HUDEP-2 (cell line): ENCODE results near the gene ARHGEF1.

Experiments used
- DNase-seq, 76 experiments: peaks; one replicate each; lab custom pipeline; 2025; ENCODE audit not compliant: unreplicated experiment in 76 of 76; lab: John Stamatoyannopoulos, UW

The ARHGEF1 gene

DNA sequence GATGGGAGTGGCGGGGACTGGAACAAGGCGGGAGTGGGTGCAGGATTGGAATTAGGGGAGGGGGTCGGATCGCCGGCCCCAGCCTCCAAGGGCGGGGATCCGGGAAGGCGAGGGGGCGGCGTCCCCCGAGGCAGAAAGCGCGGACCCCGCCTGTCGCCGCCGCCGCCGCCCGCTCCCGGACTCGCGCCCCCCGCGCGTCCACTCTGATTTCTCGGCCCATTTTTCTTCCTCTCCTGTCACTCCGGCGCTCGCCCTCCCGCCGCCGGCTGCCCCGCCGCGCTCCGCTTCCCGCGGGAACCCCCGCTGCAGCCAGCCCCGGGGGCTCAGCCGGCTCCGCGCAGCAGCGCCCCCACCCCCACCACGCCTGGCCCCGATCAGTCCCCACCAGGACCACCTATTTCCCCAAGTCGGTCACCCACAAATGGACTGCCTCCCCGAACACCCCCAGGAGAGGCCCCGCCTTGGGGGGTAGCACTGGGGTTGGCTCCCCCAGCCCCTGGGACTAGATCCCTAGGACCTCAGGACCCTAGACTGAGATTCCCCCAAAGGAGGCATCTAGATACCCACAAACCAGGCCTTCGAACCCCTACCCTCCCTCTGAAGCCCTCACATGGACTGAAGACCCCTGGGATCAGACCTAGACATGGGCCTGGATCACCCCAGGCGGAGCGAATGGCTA is 57.9 kb downstream of the ARHGEF1 start:
- DNase-seq: no peak

DNA sequence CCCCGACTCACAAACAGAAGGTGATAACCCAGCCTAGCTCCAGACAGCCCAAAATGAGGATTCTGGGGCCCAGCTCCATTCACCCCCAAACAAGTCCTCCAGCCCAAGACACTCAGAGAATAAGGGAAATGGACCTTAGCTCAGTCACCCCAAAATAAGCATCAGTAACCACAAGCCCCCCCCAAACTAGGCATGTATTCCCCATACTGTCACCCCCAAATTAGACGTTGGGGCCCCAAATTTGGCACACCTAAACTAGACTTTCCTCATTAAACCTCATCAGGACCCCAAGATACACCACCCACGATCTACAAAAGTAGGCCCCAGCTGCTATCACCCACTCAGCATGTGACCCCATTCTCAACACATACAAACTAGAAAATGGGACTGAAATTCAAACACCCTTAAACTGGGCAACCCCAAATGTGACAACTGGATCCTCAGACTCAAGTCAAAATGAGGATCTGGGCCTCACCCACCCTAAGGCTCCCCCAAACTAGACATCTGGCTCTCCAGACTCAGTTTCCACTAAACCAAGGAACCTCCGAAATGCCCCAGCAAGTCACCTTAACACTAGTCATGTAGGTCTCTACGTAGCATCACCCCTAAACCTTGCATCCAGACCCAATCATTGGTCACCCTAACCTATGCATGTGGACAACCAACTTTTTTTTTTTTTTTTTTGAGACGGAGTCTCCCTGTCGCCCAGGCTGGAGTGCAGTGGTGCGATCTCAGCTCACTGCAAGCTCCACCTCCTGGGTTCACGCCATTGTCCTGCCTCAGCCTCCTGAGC is 58.6 kb downstream of the ARHGEF1 start:
- DNase-seq: no peak

DNA sequence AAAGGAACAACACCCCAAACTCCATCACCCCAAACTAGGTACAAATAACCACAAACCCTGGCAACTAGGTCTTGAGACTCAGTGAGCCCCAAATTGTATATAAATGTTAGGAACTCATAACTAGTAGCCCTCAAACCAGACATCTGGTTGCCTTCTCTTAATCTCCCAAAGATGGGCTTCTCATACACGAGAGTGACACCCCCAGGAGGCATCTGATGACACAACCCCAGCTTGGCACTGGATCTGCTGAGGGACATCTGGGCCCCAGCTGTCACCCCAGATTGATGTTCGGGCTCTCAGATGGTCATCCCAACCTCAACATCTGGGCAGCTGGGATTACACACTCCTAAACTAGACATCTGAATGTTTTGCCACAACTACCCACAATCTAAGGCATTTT is 61.4 kb downstream of the ARHGEF1 start:
- no peak for DNase-seq

DNA sequence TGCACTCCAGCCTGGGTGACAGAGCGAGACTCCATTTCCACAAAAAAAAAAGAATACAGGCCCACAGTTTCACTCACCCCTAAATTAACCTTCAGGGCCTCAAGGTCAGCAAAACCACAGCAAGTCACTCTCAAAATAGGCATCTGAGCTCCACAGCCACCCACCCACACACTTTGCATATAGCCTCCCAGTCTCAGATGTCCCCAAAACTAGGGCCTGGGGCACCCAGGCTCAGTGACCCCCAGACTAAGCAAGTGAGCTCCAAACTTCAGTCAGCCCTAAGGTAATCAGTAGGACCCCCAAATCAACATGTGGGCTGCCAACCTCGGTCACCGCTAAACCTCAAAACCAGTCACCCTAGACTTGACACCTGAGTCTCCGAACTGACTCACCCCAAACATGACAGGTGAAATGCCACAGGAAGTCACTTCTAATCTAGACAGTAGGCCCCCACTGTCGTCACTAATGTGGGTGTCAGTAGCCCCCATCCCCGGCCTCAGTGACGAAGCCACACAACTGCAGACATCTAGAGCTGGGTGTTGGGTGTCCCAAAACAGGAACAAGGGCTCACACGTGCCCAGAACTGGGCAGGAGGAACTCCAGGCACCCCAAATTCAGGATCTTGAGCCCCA is 62.3 kb downstream of the ARHGEF1 start:
- DNase-seq: no peak

DNA sequence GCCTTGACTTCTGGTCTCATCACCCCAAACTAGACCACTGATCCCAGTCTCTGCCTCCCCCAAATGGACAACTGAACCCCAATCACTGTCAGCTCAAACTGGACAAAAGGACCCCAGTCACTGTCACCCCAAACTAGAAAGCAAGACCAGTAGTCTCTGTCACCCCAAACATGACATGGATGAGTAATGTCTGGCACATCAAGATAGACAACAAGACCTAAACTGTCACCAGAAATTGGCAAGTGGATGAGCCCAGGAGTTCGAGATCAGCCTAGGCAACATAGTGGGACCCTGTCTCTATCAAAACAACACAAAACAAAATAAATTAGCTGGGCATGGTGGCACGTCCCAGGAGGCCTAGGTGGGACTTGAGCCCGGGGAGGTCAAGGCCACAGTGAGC is 64.1 kb downstream of the ARHGEF1 start:
- no peak for DNase-seq

DNA sequence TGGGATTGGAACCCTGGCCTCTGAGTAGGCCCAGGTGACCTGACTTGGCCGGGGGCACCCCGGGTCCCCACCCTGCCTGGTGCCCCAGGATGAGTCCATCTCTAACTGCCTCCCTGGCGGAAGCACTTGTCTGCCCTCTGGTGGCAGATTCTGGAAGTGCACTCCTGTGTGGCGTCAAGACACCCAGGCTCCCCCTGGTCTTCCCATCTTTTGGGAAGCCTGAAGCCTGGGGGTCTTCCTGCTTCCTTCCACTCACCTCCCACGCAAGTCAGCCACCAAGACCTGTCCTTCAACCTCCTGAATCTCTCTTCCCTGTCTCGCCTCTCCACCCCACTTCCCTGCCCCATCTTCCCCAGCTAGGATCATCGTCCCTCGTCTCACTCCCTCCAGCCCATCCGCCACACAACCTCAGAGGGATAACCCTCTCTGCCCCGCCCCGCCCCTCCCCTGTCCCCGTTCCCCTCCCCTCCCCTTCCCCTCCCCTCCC is 68.7 kb downstream of the ARHGEF1 start:
- DNase-seq: peak in 66 of 76 experiments; percentile 16 to 95 (median 70)

DNA sequence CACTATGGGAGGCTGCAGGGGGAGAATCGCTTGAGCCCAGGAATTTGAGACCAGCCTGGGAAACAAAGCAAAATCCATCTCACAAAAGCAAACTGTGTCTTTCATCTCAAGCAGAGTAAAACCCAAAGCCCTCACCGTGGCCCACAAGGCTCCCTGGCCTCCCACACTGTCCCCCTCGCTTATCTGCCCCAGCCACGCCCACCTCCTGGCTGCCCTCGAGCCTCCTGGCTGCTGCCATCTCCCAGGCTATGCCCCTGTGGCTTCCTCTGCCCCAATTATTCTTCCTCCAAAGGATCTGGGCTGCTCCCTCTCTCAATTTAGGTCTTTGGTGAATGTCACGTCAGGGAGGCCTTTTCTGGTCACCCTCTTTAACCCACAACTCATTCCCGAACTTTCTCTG is 72.5 kb downstream of the ARHGEF1 start:
- peak in 58 of 76 experiments; percentile 9 to 78 (median 49) for DNase-seq

DNA sequence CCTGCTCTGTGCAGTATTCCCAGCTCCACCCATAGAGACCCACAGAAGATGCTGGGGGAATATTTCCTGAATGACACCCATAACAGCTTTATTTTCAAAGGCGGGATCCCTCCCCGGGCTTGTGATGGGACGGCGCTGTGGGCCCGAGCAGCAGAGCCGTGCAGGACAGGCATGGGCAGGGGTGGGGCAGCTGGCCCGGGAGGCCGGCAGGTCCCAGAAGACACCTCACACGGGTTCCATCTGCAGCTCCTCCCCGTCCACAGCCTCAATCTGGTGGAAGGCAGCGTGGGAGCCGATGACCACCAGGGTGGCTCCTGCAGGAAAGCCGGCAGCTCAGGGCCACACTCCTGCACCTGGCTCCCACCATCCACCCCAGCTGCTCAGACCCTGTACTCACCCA is 73.6 kb downstream of the ARHGEF1 start:
- DNase-seq: no peak
